Measurements from ENCODE around the gene SPOCD1.

The SPOCD1 gene

GRCh38 chr1:31769720-31770390 is 46.0 kb downstream of the SPOCD1 start:
- ATAC-seq, result no peak

GRCh38 chr1:31768939-31769704 is 46.7 kb downstream of the SPOCD1 start:
- peak; percentile 58 to 67 for ATAC-seq

GRCh38 chr1:31768407-31768907 is 47.4 kb downstream of the SPOCD1 start:
- ATAC-seq, result no peak

- no peak for ATAC-seq
Observed at GRCh38 chr1:31767225-31767624, 48.6 kb downstream of the SPOCD1 start.

GRCh38 chr1:31765516-31765915 is 50.3 kb downstream of the SPOCD1 start:
- no peak for ATAC-seq

GRCh38 chr1:31765041-31765467 is 50.8 kb downstream of the SPOCD1 start:
- ATAC-seq, result no peak

GRCh38 chr1:31764312-31765040 is 51.3 kb downstream of the SPOCD1 start, which contains the start of gene ADGRB2:
Gene ADGRB2, minus strand, starts transcription at chr1:31764340. Its CDS starts 7,119 bp downstream, at chr1:31757221.
- ATAC-seq, result peak in 1 of 2 donors; percentile 3

GRCh38 chr1:31763671-31764311 is 52.0 kb downstream of the SPOCD1 start:
- ATAC-seq, result peak in 1 of 2 donors; percentile 3

- peak in 1 of 2 donors; percentile 35 for ATAC-seq
Observed at GRCh38 chr1:31762726-31763670, 52.8 kb downstream of the SPOCD1 start.

GRCh38 chr1:31762323-31762722 is 53.5 kb downstream of the SPOCD1 start:
- ATAC-seq, result no peak

- ATAC-seq, result no peak
Observed at GRCh38 chr1:31761883-31762282, 53.9 kb downstream of the SPOCD1 start.

- peak; percentile 58 to 65 for ATAC-seq
Observed at GRCh38 chr1:31760471-31761470, 55.1 kb downstream of the SPOCD1 start.

GRCh38 chr1:31759298-31760023 is 56.4 kb downstream of the SPOCD1 start:
- no peak for ATAC-seq

GRCh38 chr1:31758823-31759222 is 57.0 kb downstream of the SPOCD1 start:
- no peak for ATAC-seq

GRCh38 chr1:31757989-31758388 is 57.8 kb downstream of the SPOCD1 start:
- ATAC-seq, result no peak

- ATAC-seq, result no peak
Observed at GRCh38 chr1:31757204-31757679, 58.6 kb downstream of the SPOCD1 start.

- ATAC-seq, result no peak
Observed at GRCh38 chr1:31756578-31756977, 59.2 kb downstream of the SPOCD1 start.

GRCh38 chr1:31755850-31756492 is 59.9 kb downstream of the SPOCD1 start:
- no peak for ATAC-seq

- ATAC-seq, result no peak
Observed at GRCh38 chr1:31755197-31755611, 60.6 kb downstream of the SPOCD1 start.
